ENCODE measurements around the gene KDF1. TPM values are rescaled to one million over a fixed set of nuclear protein-coding genes. Genes with fewer than 3 reads are reported as not detected.
A peak's percentile ranks its signal among the peaks of the same experiment; 100 is the strongest.

KDF1 gene
- total RNA-seq, 4 donors from 2014 or later, result 0.28 to 0.50 TPM; not detected in 2

DNA sequence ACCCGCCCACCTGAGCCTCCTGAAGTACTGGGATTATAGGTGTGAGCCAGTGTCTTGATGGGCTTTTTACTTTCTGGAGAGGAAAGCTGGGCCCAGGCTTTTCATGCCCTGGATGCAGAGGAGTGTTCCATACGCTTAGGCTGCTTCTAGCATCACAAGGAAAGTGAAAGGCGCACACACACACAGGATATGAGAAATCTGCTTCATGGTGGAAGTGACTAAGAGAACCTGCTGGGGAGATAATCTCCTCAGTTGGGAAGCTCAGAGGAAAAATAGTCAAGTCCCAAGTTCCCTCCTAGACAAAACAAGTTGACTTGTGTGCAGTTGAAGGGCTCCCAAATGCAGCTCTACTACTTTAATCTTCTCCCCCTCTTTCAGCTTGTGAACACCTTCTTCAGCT is 36.6 kb downstream of the KDF1 start:
- ATAC-seq (ENCODE audit: low FRiP score) (no peak), DNase-seq (ENCODE audit: low spot score) (no peak)
- TF ChIP-seq, protein P1, sequence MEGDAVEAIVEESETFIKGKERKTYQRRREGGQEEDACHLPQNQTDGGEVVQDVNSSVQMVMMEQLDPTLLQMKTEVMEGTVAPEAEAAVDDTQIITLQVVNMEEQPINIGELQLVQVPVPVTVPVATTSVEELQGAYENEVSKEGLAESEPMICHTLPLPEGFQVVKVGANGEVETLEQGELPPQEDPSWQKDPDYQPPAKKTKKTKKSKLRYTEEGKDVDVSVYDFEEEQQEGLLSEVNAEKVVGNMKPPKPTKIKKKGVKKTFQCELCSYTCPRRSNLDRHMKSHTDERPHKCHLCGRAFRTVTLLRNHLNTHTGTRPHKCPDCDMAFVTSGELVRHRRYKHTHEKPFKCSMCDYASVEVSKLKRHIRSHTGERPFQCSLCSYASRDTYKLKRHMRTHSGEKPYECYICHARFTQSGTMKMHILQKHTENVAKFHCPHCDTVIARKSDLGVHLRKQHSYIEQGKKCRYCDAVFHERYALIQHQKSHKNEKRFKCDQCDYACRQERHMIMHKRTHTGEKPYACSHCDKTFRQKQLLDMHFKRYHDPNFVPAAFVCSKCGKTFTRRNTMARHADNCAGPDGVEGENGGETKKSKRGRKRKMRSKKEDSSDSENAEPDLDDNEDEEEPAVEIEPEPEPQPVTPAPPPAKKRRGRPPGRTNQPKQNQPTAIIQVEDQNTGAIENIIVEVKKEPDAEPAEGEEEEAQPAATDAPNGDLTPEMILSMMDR (IDR thresholded peaks at IDR 0.05), result no peak

- DNase-seq (ENCODE audit: low spot score), result no peak
- TF ChIP-seq, protein P1 (IDR thresholded peaks at IDR 0.05), result no peak
- no peak for ATAC-seq (ENCODE audit: low FRiP score)
Measured at GRCh38 chr1:26922901-26923300, 37.4 kb downstream of the KDF1 start.

DNA sequence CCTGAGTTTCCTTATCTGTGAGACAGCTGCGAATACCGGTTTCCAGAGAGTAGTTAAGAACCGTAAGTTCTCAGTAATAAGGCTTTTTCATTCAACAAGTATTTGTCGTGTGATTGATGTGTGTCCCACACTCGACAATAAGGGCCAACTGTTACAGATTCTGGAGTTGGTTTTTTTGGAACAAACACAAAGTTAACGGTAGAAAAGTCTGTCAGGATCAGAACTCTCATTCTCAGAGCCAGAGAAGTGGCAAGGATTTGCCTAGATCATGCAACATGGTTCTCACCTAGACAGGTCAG is 37.9 kb downstream of the KDF1 start:
- no peak for DNase-seq (ENCODE audit: low spot score)
- ATAC-seq (ENCODE audit: low FRiP score), result no peak
- TF ChIP-seq, protein P1 (IDR thresholded peaks at IDR 0.05), result no peak

DNA sequence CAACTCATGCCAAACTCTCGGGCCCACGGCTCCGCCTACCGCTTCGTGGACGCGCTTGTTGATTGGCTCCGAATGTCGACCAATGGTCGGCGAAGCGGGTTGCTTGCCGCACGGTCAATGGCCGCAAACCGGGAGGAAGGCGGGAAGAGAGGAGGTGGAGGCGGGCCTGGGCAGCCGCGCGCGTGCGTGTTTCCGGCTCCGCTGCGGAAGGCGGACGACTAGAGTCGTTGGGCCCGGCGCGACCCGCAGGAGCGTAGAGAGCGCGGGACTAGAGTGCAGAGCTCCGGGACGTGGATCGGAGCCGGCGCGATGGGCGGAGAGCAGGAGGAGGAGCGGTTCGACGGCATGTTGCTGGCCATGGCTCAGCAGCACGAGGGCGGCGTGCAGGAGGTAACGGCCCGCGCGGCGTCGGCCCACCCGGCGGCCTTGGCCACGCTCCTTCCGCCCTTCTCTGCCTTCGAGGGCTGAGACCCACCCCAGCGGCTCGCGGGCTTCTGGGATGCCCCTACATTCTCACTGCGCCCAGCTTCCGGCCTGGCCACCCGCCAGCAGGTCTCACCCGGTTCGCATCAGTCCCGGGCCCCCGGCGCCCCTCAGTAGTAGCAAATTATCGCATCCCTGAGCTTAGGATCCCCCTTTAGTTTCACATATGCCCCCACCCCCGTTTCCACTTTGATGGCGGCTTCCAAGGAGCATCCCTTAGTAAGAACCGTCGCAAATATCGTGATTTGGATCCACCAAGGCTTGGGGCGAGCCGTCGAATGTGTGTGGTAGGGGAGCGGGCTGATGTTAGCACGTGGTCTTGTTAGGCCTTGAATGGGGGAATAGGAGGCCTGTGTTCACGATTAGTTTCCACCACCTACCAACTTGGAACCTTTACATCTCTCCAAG is 38.5 kb downstream of the KDF1 start, which contains the start of gene NUDC:
Gene NUDC (plus strand): TSS at position 204 of the 891 bp plus-strand sequence. CDS start 106 bp downstream, at position 310.
- DNase-seq (ENCODE audit: low spot score), result peak; percentile 82

GRCh38 chr1:26921126-26921539 is 39.1 kb downstream of the KDF1 start:
- DNase-seq (ENCODE audit: low spot score), result no peak
- TF ChIP-seq, protein P1 (IDR thresholded peaks at IDR 0.05), result no peak
- peak; percentile 59 for ATAC-seq (ENCODE audit: low FRiP score)

More for the DNA sequence above, 38.5 kb downstream of the KDF1 start, which contains the start of gene NUDC:
- TF ChIP-seq, protein P1 (IDR thresholded peaks at IDR 0.05), result no peak
- ATAC-seq (ENCODE audit: low FRiP score), result peak; percentile 99

DNA sequence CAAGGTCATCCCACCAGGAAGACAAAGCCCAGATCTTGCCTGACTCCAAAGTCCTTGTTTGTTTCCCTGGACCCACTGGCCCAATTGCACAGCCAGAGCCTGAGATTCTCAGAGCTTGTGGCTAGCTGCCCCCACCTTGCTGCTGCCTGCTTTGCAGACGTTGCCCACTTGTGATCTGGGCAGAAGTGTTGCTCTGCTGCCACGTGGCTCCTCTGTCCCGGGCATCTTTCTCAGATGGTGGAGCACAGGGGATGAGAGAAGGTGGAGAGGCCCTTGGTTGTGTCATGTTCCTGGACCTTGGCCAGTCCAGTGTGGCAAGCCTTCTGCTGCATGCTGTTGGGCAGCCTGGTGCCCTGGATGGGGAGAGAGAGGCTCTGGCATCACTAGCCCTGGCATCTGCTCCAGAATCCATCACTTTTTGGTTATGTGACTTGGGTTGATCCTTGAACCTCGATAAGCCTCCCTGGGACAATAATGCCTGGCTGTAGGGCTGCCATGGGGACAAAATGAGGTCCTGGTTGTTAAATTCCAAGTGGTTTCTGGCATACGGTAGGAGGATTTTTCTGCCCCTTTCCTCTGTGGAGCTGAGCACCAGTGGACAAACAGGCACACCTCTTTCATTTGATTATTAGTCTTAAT is 44.9 kb downstream of the KDF1 start:
- TF ChIP-seq, protein P1 (IDR thresholded peaks at IDR 0.05), result no peak
- ATAC-seq (ENCODE audit: low FRiP score) (no peak), DNase-seq (ENCODE audit: low spot score) (no peak)

Data from omental fat pad (tissue), 4 donors.